Erythroblast (primary cell): ENCODE results near the gene DAZAP1.

Experiments used
- GATA1 ChIP-seq: IDR thresholded peaks from 2 replicates; pipeline ENCODE4 v1.6.1; 2011; ENCODE audit warnings: low read depth, mild to moderate bottlenecking, control low read depth, low read length, moderate library complexity
- POLR2A ChIP-seq: IDR thresholded peaks from 2 replicates; pipeline ENCODE4 v1.6.1; 2011; ENCODE audit warnings: mild to moderate bottlenecking, low read length

GRCh38 chr19:1468274-1468820, 61.0 kb downstream of the DAZAP1 start:
- TF ChIP-seq POLR2A (no peak), GATA1 (no peak)
